ENCODE results near the gene DCXR. TPM values are rescaled to one million over a fixed set of nuclear protein-coding genes. Genes with fewer than 3 reads are reported as not detected.

Gene DCXR
- total and polyA plus RNA-seq, 2 of the 4 experiments (the other 2 are of a cell fraction): 36.6 to 139 TPM

DNA sequence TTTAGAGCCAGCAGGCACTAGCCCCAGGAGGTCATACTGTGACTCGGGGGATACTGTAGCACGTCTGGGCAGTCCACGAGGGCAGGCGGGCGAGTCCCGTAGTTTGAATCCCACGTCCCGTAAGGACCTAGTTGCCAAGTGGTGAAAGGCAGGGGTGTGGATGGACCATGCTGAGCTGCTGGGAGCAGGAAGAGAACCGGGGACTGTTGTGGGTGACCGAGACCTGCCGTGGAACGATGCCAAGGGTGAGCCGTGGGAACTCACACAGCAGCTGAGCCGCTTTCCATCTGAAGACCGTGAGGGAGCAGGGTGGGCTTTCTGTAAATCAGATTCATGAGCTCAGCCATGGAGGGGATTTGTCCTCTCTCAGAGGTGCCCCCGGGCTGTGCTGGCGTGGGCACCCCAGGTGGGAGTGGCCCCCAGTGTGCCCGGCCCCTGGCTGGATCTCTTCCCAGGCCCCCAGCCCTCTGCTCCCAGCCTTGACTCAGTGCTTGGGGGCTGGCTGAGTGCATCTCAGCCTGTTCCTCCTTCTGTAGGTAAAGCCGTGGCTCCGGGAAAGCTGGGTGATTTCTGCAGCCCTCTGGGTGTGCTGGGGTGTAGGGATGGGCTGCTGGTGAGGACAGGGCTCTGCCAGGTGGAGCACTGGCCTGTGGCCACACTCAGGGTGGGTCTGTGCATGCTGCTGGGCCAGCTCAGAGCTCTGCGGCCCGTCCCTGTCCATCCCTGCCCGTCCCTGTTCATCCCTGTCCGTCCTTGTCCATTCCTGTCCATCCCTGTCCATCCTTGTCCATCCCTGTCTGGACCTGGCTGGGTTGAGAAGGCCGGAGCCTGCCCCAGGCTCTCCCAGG is 46.4 kb downstream of the DCXR start:
- peaks cover 17% of the 10 kb centered on the region for H3K36me3 ChIP-seq (ENCODE audit: control insufficient read depth, insufficient read depth, low read length)
- peaks cover 9 to 30% of the 10 kb centered on the region in 2 experiments; a peak in 3 of 4 replicates for H3K79me1 ChIP-seq (ENCODE audit: low read depth in 1 of 2, low read length in 2 of 2)
- H3K9me1 ChIP-seq (ENCODE audit: insufficient read depth, low read length): no peaks in the 10 kb centered on the region
- H2BK20ac ChIP-seq (ENCODE audit: low read depth, low read length): no peak overlapping the region
- peaks cover 13% of the 10 kb centered on the region for H3K4me1 ChIP-seq (ENCODE audit: control insufficient read depth, insufficient read depth, low read length)
- no peaks in the 10 kb centered on the region for H3K27me3 ChIP-seq (ENCODE audit: control insufficient read depth, insufficient read depth, low read length)
- H4K8ac ChIP-seq (ENCODE audit: low read depth in 2 of 2, low read length in 2 of 2): peak overlapping the region in 1 of 2 experiments; percentile 13; a peak in 1 of 4 replicates
- peak overlapping the region; percentile 57 for H2AK9ac ChIP-seq (replicated peaks; ENCODE audit: low read depth, low read length, poor library complexity)
- BruUV-seq (replicated peaks): no TSS peak
- intact Hi-C loops (cut with micrococcal nuclease) (loop anchor here (1.0 kb wide), 1 partner anchor 13 kb away; no protein-coding TSS in a partner anchor), dilution Hi-C loops (cut with HindIII; ENCODE audit: low sequenced_read_pairs, unreplicated experiment) (no loop called here), in situ Hi-C loops (cut with MboI; ENCODE audit: low sequenced_read_pairs) (no loop called here)
- no peak overlapping the region for H2BK120ac ChIP-seq (ENCODE audit: low read depth, low read length)
- no peak overlapping the region for H3K18ac ChIP-seq (ENCODE audit: low read depth, low read length)
- ChIA-PET CTCF (interaction anchor here (1.2 kb wide), 1 partner anchor 31 kb away, joined by 3 read pairs; no protein-coding TSS in a partner anchor), POLR2A (ENCODE audit: unreplicated experiment) (no interaction called here)
- no peak overlapping the region for H4K91ac ChIP-seq (ENCODE audit: insufficient read depth, low read depth, low read length)
- no peak overlapping the region for H2BK5ac ChIP-seq (ENCODE audit: low read depth, low read length, poor library complexity, severe bottlenecking)
- no peak for TF ChIP-seq RAD21 (IDR thresholded peaks at IDR 0.05; ENCODE audit: low read length)
- TF ChIP-seq, protein P1, sequence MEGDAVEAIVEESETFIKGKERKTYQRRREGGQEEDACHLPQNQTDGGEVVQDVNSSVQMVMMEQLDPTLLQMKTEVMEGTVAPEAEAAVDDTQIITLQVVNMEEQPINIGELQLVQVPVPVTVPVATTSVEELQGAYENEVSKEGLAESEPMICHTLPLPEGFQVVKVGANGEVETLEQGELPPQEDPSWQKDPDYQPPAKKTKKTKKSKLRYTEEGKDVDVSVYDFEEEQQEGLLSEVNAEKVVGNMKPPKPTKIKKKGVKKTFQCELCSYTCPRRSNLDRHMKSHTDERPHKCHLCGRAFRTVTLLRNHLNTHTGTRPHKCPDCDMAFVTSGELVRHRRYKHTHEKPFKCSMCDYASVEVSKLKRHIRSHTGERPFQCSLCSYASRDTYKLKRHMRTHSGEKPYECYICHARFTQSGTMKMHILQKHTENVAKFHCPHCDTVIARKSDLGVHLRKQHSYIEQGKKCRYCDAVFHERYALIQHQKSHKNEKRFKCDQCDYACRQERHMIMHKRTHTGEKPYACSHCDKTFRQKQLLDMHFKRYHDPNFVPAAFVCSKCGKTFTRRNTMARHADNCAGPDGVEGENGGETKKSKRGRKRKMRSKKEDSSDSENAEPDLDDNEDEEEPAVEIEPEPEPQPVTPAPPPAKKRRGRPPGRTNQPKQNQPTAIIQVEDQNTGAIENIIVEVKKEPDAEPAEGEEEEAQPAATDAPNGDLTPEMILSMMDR (conservative IDR thresholded peaks at IDR 0.05; ENCODE audit: low read depth, low read length): no peak
- TF ChIP-seq CHD1 (IDR thresholded peaks at IDR 0.05; ENCODE audit: low read depth, low read length): no peak
- no peak for TF ChIP-seq ELK1 (IDR thresholded peaks at IDR 0.05; ENCODE audit: borderline replicate concordance, low read depth, low read length)
- TF ChIP-seq POLR2A (IDR thresholded peaks at IDR 0.05; ENCODE audit: low read depth, low read length): no peak
- no peak for TF ChIP-seq SMC3 (IDR thresholded peaks at IDR 0.05; ENCODE audit: low read depth, low read length)
- no peak for TF ChIP-seq RCOR1 (IDR thresholded peaks at IDR 0.05; ENCODE audit: insufficient replicate concordance, low read length)
- no peak for TF ChIP-seq CEBPB (IDR thresholded peaks at IDR 0.05; ENCODE audit: low read depth, low read length)
- TF ChIP-seq NFE2L2 (IDR thresholded peaks at IDR 0.05; ENCODE audit: low read depth, low read length): no peak
- TF ChIP-seq MXI1 (IDR thresholded peaks at IDR 0.05; ENCODE audit: borderline replicate concordance, low read depth, low read length): no peak
- no peak for TF ChIP-seq FOS (IDR thresholded peaks at IDR 0.05; ENCODE audit: low read depth, low read length)
- TF ChIP-seq RFX5 (IDR thresholded peaks at IDR 0.05; ENCODE audit: low read depth, low read length): no peak
- no peak for TF ChIP-seq BHLHE40 (IDR thresholded peaks at IDR 0.05; ENCODE audit: low read depth, low read length)
- TF ChIP-seq MAFK (IDR thresholded peaks at IDR 0.05; ENCODE audit: low read depth, low read length): no peak
- no peak overlapping the region for H3K14ac ChIP-seq (replicated peaks; ENCODE audit: low read depth, low read length)
- WGBS, 2 experiments (ENCODE audit: extremely low coverage in 2 of 2, insufficient read length in 1 of 2): 89% methylated on average over 18 of the region's 25 CpGs; no CpG with 5 or more reads in 1 of the 2 experiments
- no peak overlapping the region for H4K5ac ChIP-seq (ENCODE audit: low read depth, low read length)
- DNase-seq: no peak
- no peak; the same call in none of the 2 replicates for ATAC-seq (ENCODE audit: low read depth)
- H2AK5ac ChIP-seq (ENCODE audit: low read depth, low read length): peak overlapping the region; percentile 52
- no peak overlapping the region for H3K4me2 ChIP-seq (ENCODE audit: low read depth, low read length)
- no peak overlapping the region for H3K56ac ChIP-seq (ENCODE audit: extremely low read depth, insufficient read depth, low read length)
- no peak overlapping the region for H3K27ac ChIP-seq (ENCODE audit: insufficient read depth, low read length)
- no peaks in the 10 kb centered on the region for H3K9me3 ChIP-seq (ENCODE audit: control insufficient read depth, insufficient read depth, low read length)
- peak overlapping the region; percentile 24 for H2AFZ ChIP-seq (replicated peaks; ENCODE audit: low read length, poor library complexity)
- H3K23ac ChIP-seq (ENCODE audit: low read depth, low read length): no peak overlapping the region
- no peak overlapping the region for H2BK15ac ChIP-seq (ENCODE audit: low read depth, low read length)
- H4K20me1 ChIP-seq (ENCODE audit: insufficient read depth, low read length): peaks cover 6% of the 10 kb centered on the region
- no peak overlapping the region for H3K9ac ChIP-seq (ENCODE audit: low read depth, low read length)
- H3K4me3 ChIP-seq (ENCODE audit: insufficient read depth, low read depth, low read length): no peak overlapping the region
- 0 out of 2 replicates have a peak overlapping the region, but pooled peaks have one; percentile 26 for H3K4ac ChIP-seq (ENCODE audit: low read depth, low read length)

All from IMR-90 (cell line).